GM21423 (cell line): ENCODE measurements around the gene ENAH.
"Not testable (repeated sequence)": the region's sequence is repeated elsewhere in the genome, so short reads cannot be mapped to it uniquely, and the experiment has no call there.

Source experiments
- ATAC-seq: cut with Tn5 transposase; IDR thresholded peaks from one replicate; pipeline ENCODE4 v1.9.1; 2021; ENCODE audit warnings: mild to moderate bottlenecking, moderate library complexity; ENCODE audit not compliant: unreplicated experiment

The ENAH gene

DNA sequence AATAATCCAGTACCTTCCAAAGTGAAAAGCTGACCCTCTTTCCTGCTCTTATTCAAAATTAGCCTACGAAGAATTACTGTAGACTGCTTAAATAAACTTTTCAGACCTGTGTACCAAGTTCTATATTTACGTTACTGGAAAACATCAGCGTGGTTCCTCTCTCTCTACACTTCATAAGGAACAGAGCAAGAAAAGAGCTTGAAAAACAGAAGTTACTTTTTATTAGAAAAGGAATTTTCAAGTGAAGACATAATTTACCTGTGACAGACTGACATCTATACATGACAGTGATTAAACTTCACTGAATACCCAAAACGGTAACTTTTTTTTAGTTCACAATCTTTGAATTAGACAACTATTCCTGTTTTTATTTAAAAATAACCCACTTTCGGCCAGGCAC, 2.7 kb downstream of the ENAH start:
- ATAC-seq: no peak

DNA sequence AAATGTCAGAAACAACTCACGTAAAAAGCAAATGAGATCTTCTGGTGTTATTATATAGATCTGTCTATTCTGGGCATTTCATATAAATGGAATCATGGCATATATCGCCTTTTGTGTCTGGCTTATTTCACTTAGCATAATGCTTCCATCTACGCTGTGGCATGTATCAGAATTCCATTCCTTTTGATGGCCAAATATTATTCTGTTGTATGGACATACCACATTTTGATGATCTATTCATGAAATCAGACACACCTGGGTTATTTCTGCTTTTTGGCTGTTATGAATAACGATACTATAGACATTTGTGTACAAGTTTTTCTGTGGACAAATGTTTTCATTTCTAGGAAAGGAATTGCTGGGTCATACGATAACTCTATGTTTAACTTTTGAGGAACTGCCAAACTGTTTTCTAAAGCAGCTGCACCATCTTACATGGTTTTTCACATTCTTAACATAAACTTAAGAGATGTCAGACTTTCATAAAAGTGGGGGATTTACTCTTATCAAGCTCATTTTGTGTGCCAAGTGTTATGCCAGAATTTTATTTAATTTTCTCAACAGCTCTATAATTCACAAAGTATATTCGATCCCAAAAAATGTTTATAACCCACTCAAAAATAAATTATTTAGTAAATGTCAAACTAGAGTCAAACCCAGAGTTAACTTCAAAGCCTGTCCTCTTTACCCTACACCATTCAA, 7.6 kb downstream of the ENAH start:
- ATAC-seq: no peak

DNA sequence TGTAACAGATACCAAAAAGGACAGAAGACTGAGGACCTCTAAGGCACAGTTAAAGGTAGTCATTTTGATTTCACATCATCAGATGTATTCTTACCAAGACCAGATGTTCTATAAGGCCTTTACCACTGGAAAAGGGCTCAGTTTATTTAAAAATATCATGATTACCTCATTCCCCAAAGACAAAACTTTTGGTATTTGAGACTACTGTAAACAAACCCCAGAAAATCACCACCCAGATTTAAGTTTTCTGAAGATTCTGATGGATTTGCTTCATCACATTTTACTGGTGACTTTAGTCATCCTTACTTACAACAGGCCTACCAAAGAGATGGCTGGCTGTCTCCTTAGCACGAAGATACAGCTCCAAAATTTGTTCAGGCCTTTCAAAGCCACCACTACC, 8.3 kb downstream of the ENAH start:
- no peak for ATAC-seq

DNA sequence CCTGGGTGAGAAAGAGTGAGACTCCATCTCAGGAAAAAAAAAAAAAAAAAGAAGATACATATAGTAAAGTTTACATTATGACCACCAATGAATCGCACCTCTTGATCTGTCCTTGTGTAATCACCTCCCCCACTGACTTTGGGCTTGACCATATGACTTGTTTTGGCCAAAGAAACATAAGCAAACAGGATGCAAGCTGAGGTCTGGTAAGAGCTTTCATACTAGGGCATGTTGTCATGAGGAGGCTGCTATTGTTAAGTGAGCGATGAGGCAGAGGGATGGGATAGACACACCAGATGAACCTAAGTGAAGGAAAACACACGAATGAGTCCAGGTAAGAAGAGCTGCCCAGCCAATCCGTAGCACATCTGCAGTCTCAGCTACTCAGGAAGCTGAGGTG, 10.7 kb downstream of the ENAH start:
- ATAC-seq: no peak

DNA sequence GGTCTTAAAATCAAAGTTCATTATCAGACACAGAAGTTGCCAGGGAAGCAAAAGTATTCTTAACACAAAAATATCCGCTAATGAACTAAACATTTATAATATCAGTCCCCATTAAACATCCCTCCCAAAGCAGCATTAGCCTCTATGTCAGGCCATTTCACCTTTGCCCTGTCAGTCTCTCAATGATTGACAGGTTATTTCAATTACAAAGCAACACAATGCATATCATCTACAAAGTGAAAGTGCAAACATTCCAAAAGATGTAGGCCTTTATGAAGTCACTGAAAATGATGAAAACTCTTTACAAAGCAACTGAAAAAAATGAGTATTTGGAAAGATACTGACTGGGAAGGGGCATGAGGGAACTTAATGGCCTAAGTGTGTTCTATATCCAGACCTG, 14.1 kb downstream of the ENAH start:
- ATAC-seq: no peak

DNA sequence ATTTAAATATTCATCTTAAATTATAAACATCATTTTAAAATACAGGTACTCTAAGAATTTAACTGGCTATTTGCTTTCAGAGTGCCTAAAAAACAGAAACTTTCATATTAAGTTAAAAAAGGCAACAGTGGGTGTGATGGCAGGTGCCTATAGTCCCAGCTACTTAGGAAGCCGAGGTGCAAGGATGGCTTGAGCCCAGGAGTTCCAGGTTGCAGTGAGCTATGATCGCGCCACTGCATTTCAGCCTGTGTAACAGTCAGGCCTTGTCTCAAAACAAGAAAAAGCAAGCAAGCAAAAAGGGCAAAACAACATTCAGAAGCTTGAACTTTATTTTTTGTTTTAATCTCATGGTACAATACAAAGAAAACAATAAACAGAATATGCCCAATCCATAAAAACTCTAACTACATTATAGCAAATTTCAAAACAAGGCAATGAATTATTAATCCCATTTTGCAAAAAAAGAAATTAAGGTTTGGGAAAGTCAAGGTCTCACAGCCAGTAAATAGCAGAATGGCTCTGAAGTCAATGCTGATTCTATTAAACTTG, 15.2 kb downstream of the ENAH start:
- ATAC-seq: no peak

DNA sequence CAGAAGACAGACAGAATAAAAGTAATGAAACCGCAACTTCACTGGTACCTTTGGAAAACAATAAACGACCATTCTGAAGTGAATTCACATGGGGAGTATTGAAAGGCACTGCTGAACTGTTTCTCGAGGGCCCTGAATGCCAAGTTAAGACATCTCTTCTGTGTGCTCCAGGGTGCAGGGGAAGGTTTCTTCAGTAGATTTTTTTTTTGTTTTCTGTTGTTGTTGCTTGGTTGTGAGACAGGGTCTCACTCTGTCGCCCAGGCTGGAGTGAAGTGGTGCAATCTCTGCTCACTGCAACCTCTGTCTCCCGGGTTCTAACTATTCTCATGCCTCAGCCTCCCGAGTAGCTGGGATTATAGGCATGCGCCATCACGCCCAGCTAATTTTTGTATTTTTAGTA, 15.9 kb downstream of the ENAH start:
- not testable (repeated sequence) for ATAC-seq

DNA sequence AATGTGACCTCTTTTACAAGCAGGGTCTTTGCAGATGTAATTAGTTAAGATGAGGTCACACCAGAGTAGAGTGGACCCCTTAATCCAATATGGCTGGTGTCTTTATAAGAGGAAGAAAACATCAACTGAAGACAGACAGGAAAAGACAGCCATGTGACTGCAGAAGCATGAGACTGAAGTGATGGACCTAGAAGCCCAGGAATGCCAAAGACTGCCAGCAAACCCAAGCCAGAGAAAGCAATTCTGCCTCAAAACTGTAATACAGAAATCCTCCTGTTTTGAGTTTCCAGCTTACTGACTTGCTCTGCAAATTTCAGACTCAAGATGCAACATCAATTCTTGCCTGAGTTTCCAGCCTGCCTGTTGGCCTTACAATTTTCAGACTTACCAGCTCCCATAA, 17.3 kb downstream of the ENAH start:
- ATAC-seq: no peak

DNA sequence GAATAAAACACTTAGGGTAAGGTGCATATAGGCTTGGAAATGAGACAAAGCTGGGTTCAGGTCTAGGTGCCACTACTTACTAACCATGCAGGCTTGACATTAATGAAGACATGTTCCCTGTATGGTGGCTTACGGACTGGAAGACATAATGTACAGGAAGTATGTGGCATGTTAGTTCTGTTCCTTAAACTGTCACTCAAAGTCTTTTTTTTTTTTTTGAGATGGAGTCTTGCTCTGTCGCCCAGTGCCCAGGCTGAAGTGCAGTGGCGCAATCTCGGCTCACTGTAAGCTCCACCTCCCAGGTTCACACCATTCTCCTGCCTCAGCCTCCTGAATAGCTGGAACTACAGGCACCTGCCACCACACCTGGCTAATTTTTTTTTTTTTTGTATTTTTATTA, 20.1 kb downstream of the ENAH start:
- not testable (repeated sequence) for ATAC-seq

DNA sequence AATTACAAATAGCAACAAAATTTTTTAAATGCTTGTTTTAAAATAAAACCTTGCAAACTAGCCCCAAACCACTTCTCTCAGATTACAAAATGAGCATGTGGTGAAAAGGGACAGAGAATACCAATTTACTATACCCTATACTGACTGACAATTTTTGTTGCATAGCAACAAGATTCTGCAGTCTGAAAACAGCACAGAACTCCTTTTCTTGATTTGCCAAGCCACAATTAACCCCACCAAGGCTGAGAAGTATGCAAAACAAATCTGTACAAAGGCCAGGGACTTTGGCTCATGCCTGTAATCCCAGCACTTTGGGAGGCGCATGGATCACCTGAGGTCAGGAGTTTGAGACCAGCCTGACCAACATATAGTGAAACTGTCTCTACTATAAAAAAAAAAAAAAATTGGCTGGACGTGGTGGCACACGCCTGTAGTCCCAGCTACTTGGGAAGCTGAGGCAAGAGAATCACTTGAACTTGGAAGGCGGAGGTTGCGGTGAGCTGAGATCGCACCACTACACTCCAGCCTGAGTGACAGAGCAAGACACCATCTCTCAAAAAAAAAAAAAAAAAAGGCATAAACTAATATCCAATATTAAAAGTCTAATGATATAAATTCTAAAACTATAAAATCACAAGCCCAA, 21.8 kb downstream of the ENAH start:
- no peak for ATAC-seq

DNA sequence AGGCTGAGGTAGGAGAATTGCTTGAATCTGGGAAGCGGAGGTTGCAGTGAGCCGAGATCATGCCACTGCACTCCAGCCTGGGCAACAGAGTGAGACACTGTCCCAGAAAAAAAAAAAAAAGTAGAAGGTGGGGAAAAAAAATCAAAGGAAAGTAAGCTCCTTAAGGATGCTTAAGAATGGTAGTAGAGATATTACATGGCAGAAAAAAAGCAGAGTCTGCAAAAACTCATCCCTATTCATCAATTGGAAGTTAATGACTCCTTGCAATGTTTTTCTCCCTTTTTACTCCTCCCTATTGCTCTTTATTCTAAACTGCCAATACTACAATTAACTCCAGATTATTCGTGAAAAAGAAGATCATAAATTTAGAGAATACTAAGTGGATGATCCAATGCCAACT, 23.4 kb downstream of the ENAH start:
- ATAC-seq: no peak

DNA sequence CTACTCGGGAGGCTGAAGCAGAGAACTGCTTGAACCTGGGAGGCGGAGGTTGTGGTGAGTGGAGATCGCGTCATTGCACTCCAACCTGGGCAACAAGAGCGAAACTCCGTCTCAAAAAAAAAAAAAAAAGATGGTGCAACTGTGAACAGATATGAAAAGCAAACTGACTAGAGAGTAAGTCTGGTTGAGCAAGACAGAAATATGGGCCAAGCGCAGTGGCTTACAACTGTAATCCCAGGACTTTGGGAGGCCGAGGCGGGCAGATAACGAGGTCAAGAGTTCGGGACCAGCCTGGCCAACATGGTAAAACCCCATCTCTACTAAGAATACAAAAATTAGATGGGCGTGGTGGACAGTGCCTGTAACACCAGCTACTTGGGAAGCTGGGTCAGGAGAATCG, 24.1 kb downstream of the ENAH start:
- not testable (repeated sequence) for ATAC-seq

DNA sequence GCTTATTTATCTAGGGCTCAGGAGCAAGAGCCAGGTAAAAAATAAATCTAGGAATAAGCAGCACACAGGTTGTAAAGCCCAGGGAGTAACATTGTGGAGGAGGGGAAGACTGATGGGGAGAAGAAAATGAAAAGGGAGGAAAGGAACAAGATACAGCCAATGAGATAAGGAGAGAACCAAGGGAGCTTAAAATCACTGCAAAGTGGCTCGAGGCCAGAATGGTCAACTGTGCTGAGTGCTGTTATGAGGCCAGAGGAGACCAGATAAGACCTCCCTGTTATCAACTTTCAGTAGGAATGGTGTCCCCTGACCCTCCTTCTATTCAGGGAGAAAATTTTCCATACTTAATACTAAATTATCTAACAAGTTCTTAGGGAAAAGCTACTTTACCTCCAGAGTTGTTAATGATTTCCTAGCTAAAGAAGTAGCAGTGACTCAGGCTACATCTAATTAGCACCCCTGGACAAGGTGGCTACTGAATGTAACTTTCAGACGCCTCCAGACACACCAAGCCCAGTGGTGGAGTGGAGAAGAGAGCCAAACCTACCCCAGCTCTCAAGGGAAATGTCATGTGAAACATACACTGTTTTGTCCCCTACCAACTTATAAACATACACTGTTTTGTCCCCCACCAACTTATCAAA, 25.5 kb downstream of the ENAH start:
- ATAC-seq: no peak

DNA sequence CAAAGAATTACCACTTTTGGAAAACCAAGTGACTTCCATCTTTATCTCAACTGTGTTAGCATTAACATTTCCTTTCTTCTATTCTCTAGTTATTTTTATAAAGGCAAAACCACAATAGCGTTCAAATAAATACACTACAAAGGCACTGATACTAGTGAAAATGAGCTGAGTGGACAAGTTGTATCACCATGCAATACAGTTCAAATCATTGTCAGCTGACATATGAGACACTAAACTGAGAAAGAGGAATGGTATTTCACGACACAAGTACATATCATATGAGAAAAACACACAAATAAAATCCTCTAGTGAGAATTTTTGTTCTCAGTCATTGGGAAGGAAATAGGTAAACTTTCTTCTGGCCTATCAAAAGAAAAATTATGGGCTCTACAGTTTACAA, 26.2 kb downstream of the ENAH start:
- no peak for ATAC-seq

DNA sequence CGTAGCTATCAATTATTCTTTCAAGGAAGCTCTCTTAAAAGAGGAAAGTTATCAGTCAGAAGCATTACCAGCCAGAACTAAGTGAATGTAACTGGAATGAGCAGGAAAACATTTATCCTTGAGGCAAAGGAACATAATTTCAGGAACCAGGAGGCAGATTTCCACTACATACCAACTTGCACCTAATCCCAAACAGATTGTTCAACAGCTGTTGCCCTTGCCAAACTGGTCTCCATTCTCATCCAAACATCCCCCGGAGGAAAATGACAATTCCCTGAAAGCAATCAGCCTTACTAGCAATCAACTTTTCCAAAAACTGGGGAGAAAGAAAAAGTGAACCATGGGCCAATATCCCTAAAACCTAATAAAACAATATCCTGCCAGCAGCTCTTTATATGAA, 35.0 kb downstream of the ENAH start:
- ATAC-seq: no peak

DNA sequence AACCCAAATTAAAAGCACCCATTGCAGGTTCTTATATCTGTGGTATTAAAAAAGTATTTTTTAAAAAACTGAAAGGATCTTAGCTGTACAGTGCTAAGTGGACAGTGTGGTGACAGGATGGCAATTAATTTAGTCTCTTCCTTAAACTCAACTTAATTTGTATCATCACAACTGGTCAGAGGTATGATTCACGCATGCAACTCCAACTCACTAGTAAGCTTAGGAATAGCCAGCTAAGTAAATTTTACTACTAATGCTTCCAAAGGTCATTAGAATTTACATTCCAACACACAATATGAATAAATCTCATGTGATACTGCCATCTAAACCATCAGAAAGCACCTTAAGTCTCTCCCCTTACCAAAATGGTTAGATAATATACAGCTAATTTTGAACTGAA, 35.4 kb downstream of the ENAH start:
- no peak for ATAC-seq

DNA sequence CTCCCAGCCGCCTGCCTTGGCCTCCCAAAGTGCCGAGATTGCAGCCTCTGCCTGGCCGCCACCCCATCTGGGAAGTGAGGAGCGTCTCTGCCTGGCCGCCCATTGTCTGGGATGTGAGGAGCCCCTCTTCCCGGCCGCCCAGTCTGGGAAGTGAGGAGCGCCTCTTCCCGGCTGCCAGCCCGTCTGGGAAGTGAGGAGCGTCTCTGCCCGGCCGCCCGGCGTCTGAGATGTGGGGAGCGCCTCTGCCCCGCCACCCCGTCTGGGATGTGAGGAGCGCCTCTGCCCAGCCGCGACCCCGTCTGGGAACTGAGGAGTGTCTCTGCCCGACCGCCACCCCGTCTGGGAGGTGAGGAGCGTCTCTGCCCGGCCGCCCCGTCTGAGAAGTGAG, 37.5 kb downstream of the ENAH start:
- not testable (repeated sequence) for ATAC-seq

DNA sequence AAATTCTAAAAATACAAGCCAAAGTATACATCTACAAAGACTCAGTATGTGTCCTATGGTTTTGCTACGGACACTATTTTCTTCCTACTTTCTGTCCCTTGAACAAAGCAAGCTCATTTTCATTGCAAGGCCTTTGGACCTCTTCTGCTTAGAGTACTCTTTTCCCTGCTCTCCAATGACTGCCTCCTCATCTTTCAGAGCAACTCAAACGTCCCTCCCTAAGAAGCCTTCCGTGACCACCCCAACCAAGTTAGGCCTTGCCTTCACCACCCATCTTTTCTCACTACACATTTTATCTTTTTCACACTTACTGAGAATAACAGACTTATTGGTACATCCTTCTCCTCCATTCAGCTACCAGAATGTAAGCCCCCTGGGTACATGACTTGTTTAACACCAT, 39.9 kb downstream of the ENAH start:
- ATAC-seq: no peak

DNA sequence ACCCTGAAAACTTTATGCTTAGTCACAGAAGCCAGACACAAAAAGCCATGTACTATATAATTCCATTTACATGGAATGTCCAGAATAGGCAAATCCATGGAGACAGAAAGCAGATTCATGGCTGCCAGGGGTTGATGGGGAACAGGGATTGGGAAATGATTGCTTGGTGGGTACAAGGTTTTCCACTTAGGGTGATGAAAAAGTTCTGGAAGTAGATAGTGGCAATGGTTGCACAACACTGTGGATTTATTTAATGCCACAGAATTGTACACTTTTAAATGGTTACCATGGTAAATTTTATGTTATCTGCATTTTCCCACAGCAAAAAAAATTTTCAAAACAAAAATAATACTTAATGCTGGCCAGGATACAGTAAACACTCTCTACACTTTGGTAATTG, 40.6 kb downstream of the ENAH start:
- no peak for ATAC-seq

DNA sequence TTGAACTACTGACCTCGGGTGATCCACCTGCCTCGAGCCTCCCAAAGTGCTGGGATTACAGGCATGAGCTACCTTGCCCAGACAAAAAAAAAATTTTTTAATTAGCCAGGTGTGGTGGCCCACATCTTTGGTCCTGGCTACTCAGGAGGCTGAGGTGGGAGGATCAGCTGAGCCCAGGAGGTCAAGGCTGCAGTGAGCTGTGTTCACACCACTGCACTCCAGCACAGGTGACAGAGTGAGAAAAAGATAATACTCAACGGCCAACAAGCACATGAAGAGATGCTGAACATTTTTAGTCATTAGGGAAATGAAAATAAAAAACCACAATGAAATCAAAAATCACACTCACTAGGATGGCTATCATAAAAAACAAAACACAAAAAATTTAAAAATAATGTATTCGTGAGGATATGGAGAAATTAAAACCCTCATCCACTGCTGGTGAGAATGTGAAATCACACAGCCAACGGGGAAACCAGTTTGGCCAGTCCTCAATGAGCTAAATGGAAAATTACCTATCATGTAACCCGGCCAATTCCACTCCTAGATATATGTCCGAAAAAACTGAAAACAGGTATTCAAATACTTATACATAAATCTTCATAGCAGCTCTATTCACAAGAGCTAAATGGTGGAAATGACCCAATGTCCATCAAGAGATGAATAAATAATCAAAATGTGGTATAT, 41.2 kb downstream of the ENAH start:
- no peak for ATAC-seq

DNA sequence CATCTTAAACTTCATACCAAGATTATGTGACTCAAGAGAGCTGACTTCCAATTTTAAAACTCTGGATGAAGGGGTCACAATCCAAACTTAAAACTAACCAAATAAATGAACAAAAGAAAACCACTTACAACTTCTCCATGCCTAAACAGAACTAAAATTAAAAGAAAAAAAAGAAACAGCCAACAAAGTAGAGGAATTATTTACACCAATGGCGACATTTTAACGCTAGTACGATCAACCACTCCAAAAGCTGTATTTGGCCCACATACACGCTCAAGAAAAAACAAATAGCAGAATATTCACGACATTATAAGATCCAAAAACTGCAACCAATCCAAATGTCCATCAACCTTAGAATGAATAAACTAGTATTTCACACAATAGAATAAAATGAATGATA, 42.4 kb downstream of the ENAH start:
- no peak for ATAC-seq
